COLO668 (cell line): Measurements from ENCODE around the gene APOBEC3F.
"Not testable (repeated sequence)": the region's sequence is repeated elsewhere in the genome, so short reads cannot be mapped to it uniquely, and the experiment has no call there.

Source experiments
- DNase-seq: peaks from one replicate; lab custom pipeline; 2025; ENCODE audit not compliant: unreplicated experiment; lab: John Stamatoyannopoulos, UW

APOBEC3F gene

GRCh38 chr22:39026509-39027150, 14.0 kb upstream of the APOBEC3F start:
- no peak for DNase-seq

- no peak for DNase-seq
Measured at GRCh38 chr22:39027717-39028116, 12.9 kb upstream of the APOBEC3F start.

DNA sequence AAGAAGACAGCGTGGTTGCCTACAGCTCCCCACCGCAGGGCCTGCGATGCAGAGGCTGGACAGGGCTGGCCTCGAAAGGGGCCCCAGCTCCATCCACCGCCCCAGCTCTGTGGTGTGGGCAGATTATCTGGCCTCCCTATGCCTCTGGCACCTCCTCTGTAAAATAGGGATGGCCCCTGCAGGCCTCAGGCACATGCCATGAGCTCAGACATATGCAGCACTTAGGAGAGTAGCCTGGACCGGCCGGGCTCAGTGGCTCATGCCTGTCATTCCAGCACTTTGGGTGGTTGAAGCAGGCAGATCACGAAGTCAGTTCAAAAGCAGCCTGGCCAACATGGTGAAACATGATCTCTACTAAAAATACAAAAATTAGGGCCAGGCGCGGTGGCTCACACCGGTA, 12.4 kb upstream of the APOBEC3F start:
- no peak for DNase-seq

DNA sequence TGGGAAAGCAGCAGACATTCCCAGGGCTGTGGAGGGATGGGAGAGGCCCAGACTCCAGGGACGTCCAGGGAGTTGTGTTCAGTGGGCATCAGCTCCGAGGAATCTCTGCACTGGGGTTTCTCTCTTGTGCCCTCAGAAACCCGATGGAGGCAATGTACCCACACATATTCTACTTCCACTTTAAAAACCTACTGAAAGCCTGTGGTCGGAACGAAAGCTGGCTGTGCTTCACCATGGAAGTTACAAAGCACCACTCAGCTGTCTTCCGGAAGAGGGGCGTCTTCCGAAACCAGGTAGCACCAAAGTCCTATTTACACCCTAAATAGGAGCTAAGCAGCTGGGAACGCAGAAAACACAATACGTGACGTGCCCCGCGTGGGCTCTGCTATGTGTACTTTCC, 11.4 kb upstream of the APOBEC3F start:
- DNase-seq = no peak

- DNase-seq = no peak
Measured at GRCh38 chr22:39030705-39031104, 10.0 kb upstream of the APOBEC3F start.

- DNase-seq = not testable (repeated sequence)
Measured at GRCh38 chr22:39031434-39032295, 9.0 kb upstream of the APOBEC3F start.

DNA sequence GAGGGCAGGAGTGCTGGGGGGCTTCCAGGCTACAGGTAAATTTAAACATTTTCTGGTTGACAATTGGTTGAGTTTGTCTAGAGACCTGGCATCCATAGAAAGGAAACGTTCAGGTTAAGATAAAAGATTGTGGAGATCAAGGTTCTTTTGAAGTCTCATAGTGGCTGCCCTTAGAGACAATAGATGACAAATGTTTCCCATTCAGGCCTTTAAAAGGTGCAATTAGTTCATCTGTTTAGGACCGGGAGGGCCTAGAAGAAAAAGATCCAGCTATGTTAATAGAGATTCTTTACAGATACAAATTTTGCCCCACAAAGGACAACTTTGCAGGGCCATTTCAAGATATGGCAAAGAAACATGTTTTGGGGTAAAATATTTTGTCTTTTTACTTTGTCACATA, 3.6 kb upstream of the APOBEC3F start:
- DNase-seq = not testable (repeated sequence)

GRCh38 chr22:39039306-39040126, 1.1 kb upstream of the APOBEC3F start:
- DNase-seq = no peak

GRCh38 chr22:39040155-39040537, 518 bp upstream of the APOBEC3F start:
- not testable (repeated sequence) for DNase-seq

DNA sequence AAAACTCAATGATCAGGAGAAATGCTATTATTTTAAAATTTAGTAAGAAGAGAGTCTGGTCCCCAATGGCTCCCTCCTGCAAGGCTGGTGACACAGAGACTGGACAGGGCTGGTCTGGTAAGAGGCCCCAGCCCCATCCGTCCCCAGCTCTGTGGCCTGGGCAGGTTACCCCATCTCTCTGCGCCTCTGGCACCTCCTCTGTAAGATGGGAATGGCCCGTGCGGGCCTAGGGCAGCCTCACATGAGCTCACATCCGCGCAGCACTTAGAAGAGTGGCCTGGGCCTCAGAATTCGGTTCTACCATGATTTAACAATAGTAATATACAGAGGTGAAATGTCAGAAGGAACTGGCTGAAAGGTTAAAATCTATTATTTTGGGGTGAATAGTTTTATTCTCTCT, 1.2 kb downstream of the APOBEC3F start:
- no peak for DNase-seq

GRCh38 chr22:39043063-39043462, 2.4 kb downstream of the APOBEC3F start:
- DNase-seq = not testable (repeated sequence)

GRCh38 chr22:39045136-39045535, 4.5 kb downstream of the APOBEC3F start:
- DNase-seq = not testable (repeated sequence)

- not testable (repeated sequence) for DNase-seq
Measured at GRCh38 chr22:39049486-39049885, 8.8 kb downstream of the APOBEC3F start.

- DNase-seq = not testable (repeated sequence)
Measured at GRCh38 chr22:39051844-39052495, 11.3 kb downstream of the APOBEC3F start.

GRCh38 chr22:39055658-39056057, 15.0 kb downstream of the APOBEC3F start:
- DNase-seq = no peak

GRCh38 chr22:39061290-39061689, 20.6 kb downstream of the APOBEC3F start:
- not testable (repeated sequence) for DNase-seq

DNA sequence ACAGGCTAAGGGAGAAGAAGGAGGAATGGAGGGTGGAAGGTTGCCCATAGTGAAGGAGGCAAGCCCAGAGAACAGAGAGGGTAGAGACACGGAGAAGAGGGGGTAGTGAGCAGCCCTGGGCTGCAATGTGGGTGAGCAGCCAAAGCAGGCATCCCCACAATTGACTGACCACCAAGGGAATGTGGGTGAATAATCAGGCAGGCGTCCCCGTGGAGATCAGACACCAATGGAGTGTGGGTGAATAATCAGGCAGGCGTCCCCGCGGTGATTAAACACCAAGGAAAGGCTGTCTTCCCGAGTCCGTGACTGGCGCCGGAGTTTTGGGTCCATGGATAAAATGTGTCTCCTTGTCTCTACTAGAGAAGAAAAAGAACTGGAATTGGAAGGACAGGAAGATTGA, 21.3 kb downstream of the APOBEC3F start:
- DNase-seq = not testable (repeated sequence)

DNA sequence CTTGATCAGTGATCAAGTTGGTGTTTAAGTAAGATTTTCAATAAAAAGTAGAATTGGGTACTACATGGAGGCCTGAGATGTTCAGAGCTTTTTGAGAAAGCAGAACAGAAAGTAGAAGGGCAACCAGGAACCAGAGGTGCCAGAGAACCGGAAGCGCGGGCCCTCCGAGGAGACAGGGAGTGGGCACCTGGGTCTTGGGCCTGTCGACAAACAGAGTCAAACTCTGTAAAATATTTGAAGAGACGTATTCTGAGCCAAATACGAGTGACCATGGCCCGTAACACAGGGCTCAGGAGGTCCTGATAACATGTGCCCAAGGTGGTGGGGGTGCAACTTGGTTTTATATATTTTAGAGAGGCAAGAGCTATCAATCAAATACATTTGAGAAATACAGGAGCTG, 23.2 kb downstream of the APOBEC3F start:
- not testable (repeated sequence) for DNase-seq

DNA sequence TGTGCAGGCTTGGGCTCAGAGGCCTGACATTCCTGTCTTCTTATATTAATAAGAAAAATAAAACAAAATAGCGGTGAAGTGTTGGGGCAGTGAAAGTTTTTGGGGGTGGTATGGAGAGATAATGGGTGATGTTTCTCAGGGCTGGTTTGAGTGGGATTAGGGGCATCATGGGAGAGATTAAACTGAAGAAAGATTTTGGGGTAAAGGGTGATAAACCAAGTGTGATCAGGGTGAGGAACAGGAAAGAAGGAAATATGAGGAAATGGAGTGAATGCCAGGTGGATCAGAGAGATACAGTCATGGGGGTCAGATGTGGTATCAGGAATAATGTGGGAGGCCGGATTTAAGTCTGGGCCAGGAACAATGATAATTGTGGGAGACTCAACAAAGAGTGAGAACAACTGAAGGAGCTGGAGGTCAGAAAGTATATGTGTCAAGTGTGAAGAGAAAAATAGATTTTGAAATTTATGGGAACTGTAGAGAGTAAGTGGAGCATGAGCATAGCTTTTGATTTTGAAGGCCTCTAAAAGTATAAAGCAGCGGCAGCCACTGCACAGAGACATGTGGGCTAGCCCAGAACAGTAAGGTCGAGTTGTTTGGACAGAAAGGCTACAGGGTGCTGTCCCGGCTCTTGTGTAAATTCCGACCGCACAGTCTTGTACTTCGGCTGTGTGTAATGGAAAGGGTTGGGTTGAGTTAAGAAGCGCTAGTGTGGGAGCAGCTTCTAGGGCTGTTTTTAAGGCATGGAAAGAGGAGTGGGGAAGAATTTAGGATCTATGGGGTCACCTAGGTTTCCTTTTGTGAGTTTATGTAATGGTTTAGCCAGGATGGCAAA, 26.0 kb downstream of the APOBEC3F start:
- not testable (repeated sequence) for DNase-seq
